ENCODE measurements around the gene ZNF337.
"Not testable (repeated sequence)": the region's sequence is repeated elsewhere in the genome, so short reads cannot be mapped to it uniquely, and the experiment has no call there.

Gene ZNF337

GRCh38 chr20:25738198-25738597 is 41.5 kb upstream of the ZNF337 start:
- TF ChIP-seq CTCF (IDR thresholded peaks at IDR 0.05; ENCODE audit: low read depth, low read length): no peak
- DNase-seq (ENCODE audit: low read depth in 2 of 2): peak in 1 of 2 donors; percentile 61
- H3K4me3 ChIP-seq (replicated peaks in 1 of 2; ENCODE audit: low read depth in 2 of 2, low read length in 2 of 2): no peak overlapping the region

GRCh38 chr20:25733903-25734302 is 37.2 kb upstream of the ZNF337 start:
- no peak overlapping the region for H3K4me3 ChIP-seq (replicated peaks in 1 of 2; ENCODE audit: low read depth in 2 of 2, low read length in 2 of 2)
- no peak for DNase-seq (ENCODE audit: low read depth in 2 of 2)
- no peak for TF ChIP-seq CTCF (IDR thresholded peaks at IDR 0.05; ENCODE audit: low read depth, low read length)

GRCh38 chr20:25730862-25731261 is 34.2 kb upstream of the ZNF337 start:
- no peak overlapping the region for H3K4me3 ChIP-seq (replicated peaks in 1 of 2; ENCODE audit: low read depth in 2 of 2, low read length in 2 of 2)
- TF ChIP-seq CTCF (IDR thresholded peaks at IDR 0.05; ENCODE audit: low read depth, low read length): no peak
- no peak for DNase-seq (ENCODE audit: low read depth in 2 of 2)

GRCh38 chr20:25726357-25726756 is 29.7 kb upstream of the ZNF337 start:
- no peak for DNase-seq (ENCODE audit: low read depth in 2 of 2)
- TF ChIP-seq CTCF (IDR thresholded peaks at IDR 0.05; ENCODE audit: low read depth, low read length): no peak
- no peak overlapping the region for H3K4me3 ChIP-seq (replicated peaks in 1 of 2; ENCODE audit: low read depth in 2 of 2, low read length in 2 of 2)

- DNase-seq (ENCODE audit: low read depth in 2 of 2): no peak
- H3K4me3 ChIP-seq (replicated peaks in 1 of 2; ENCODE audit: low read depth in 2 of 2, low read length in 2 of 2): no peak overlapping the region
- no peak for TF ChIP-seq CTCF (IDR thresholded peaks at IDR 0.05; ENCODE audit: low read depth, low read length)
These were observed 29.0 kb upstream of the ZNF337 start for GRCh38 chr20:25725639-25726038.

- H3K4me3 ChIP-seq (replicated peaks in 1 of 2; ENCODE audit: low read depth in 2 of 2, low read length in 2 of 2): no peak overlapping the region
- no peak for TF ChIP-seq CTCF (IDR thresholded peaks at IDR 0.05; ENCODE audit: low read depth, low read length)
- no peak for DNase-seq (ENCODE audit: low read depth in 2 of 2)
These were observed 27.3 kb upstream of the ZNF337 start for GRCh38 chr20:25723975-25724374.

GRCh38 chr20:25720285-25720684 is 23.6 kb upstream of the ZNF337 start:
- H3K4me3 ChIP-seq (replicated peaks in 1 of 2; ENCODE audit: low read depth in 2 of 2, low read length in 2 of 2): no peak overlapping the region
- no peak for TF ChIP-seq CTCF (IDR thresholded peaks at IDR 0.05; ENCODE audit: low read depth, low read length)
- DNase-seq (ENCODE audit: low read depth in 2 of 2): no peak

- H3K4me3 ChIP-seq (replicated peaks in 1 of 2; ENCODE audit: low read depth in 2 of 2, low read length in 2 of 2); DNase-seq (ENCODE audit: low read depth in 2 of 2): not testable (repeated sequence)
These were observed 22.5 kb upstream of the ZNF337 start for GRCh38 chr20:25718896-25719809.
